HG02798 (cell line): Measurements from ENCODE around the gene FUS.

Experiments used
- ATAC-seq: cut with Tn5 transposase; IDR thresholded peaks from one replicate; pipeline ENCODE4 v1.9.1; 2021; ENCODE audit warnings: mild to moderate bottlenecking; ENCODE audit not compliant: unreplicated experiment, poor library complexity

FUS gene

GRCh38 chr16:31224092-31224955 is 44.4 kb downstream of the FUS start:
- ATAC-seq, result no peak

DNA sequence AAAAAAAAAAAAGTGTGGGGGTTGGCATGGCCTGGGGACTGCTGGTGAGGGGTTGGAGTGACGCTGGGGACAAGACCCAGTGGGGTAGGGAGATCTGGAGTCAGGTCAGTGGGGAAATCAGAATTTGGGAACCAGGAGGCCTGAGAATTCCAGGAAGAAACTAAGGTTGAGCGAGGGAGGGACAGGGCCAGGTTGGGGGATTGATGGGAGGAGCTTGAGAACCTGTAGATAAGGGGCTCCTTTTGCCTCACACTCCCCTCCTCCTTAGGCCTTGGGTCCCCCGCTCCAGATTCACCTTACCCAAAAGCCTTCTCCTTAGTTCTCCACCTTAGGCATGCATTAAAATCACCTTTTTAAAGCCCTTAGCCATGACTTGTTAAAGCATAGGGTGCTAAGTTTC is 45.3 kb downstream of the FUS start:
- no peak for ATAC-seq

GRCh38 chr16:31228206-31228605 is 48.3 kb downstream of the FUS start:
- no peak for ATAC-seq

GRCh38 chr16:31229501-31229900 is 49.6 kb downstream of the FUS start:
- ATAC-seq, result no peak

- no peak for ATAC-seq
Measured at GRCh38 chr16:31238041-31238440, 58.1 kb downstream of the FUS start.
